NT2/D1 (cell line): ENCODE data around the gene SMURF1.

ENCODE experiments used
- DNase-seq: peaks from one replicate; pipeline ENCODE4 v3.0.0-alpha.2; 2011; ENCODE audit warnings: low read depth, low spot score
- H3K27me3 ChIP-seq: 2 replicates; pipeline ENCODE4 v1.6.0; 2011; ENCODE audit warnings: mild to moderate bottlenecking; ENCODE audit not compliant: insufficient read length, insufficient read depth
- H3K36me3 ChIP-seq: 2 replicates; pipeline ENCODE4 v1.6.1; 2011; ENCODE audit warnings: mild to moderate bottlenecking, low read length, mixed read lengths; ENCODE audit not compliant: insufficient read depth, insufficient read length
- H3K4me1 ChIP-seq: 2 replicates; pipeline ENCODE4 v1.5.1; 2011; ENCODE audit not compliant: insufficient read depth, insufficient read length
- H3K4me3 ChIP-seq: 2 replicates; pipeline ENCODE4 v1.5.1; 2011; ENCODE audit warnings: low read depth; ENCODE audit not compliant: insufficient read length
- H3K9ac ChIP-seq: 2 replicates; pipeline ENCODE4 v1.6.0; 2011; ENCODE audit warnings: low read depth; ENCODE audit not compliant: insufficient read length
- H3K9me3 ChIP-seq: 2 replicates; pipeline ENCODE4 v1.5.1; 2011; ENCODE audit warnings: mild to moderate bottlenecking, low read length; ENCODE audit not compliant: insufficient read depth
- SUZ12 ChIP-seq: IDR thresholded peaks from 2 replicates; pipeline ENCODE4 v1.6.1; 2011; ENCODE audit not compliant: insufficient read length, insufficient read depth; ENCODE audit errors: extremely low read depth
- YY1 ChIP-seq: IDR thresholded peaks from 2 replicates; pipeline ENCODE4 v1.6.1; 2011; ENCODE audit not compliant: insufficient read length, insufficient read depth
- ZNF274 ChIP-seq: IDR thresholded peaks from 2 replicates; pipeline ENCODE4 v1.6.1; 2011; ENCODE audit warnings: mild to moderate bottlenecking, low read depth, low read length

Gene SMURF1

GRCh38 chr7:99118077-99118476 is 25.8 kb downstream of the SMURF1 start:
- peaks cover 3% of the 10 kb centered on the region for H3K36me3 ChIP-seq
- no peak overlapping the region for H3K4me3 ChIP-seq
- DNase-seq, result no peak
- no peaks in the 10 kb centered on the region for H3K27me3 ChIP-seq
- no peak overlapping the region for H3K9ac ChIP-seq
- TF ChIP-seq YY1, result no peak
- 0 out of 2 replicates have a peak, but pooled peaks cover 5% of the 10 kb centered on the region for H3K9me3 ChIP-seq
- no peaks in the 10 kb centered on the region for H3K4me1 ChIP-seq

GRCh38 chr7:99116144-99116543 is 27.8 kb downstream of the SMURF1 start:
- H3K36me3 ChIP-seq, result peaks cover 3% of the 10 kb centered on the region
- H3K9ac ChIP-seq, result no peak overlapping the region
- H3K4me3 ChIP-seq, result no peak overlapping the region
- no peak for DNase-seq
- H3K9me3 ChIP-seq, result 0 out of 2 replicates have a peak, but pooled peaks cover 5% of the 10 kb centered on the region
- H3K27me3 ChIP-seq, result no peaks in the 10 kb centered on the region
- H3K4me1 ChIP-seq, result no peaks in the 10 kb centered on the region
- no peak for TF ChIP-seq ZNF274
- no peak for TF ChIP-seq SUZ12
- no peak for TF ChIP-seq YY1

GRCh38 chr7:99115379-99115778 is 28.5 kb downstream of the SMURF1 start:
- H3K9me3 ChIP-seq, result 0 out of 2 replicates have a peak, but pooled peaks cover 4% of the 10 kb centered on the region
- TF ChIP-seq ZNF274 (no peak), YY1 (no peak)
- no peak overlapping the region for H3K9ac ChIP-seq
- DNase-seq, result no peak
- peaks cover 1% of the 10 kb centered on the region for H3K36me3 ChIP-seq
- no peak overlapping the region for H3K4me3 ChIP-seq
- no peaks in the 10 kb centered on the region for H3K27me3 ChIP-seq
- H3K4me1 ChIP-seq, result no peaks in the 10 kb centered on the region

GRCh38 chr7:99112979-99113378 is 30.9 kb downstream of the SMURF1 start:
- H3K4me3 ChIP-seq, result no peak overlapping the region
- peaks cover 6% of the 10 kb centered on the region for H3K4me1 ChIP-seq
- no peak for DNase-seq
- no peaks in the 10 kb centered on the region for H3K36me3 ChIP-seq
- no peak for TF ChIP-seq ZNF274
- no peak for TF ChIP-seq YY1
- TF ChIP-seq SUZ12, result no peak
- no peaks in the 10 kb centered on the region for H3K27me3 ChIP-seq
- no peak overlapping the region for H3K9ac ChIP-seq
- no peaks in the 10 kb centered on the region for H3K9me3 ChIP-seq

- peaks cover 6% of the 10 kb centered on the region for H3K4me1 ChIP-seq
- no peak for TF ChIP-seq ZNF274
- no peak for TF ChIP-seq SUZ12
- no peak for TF ChIP-seq YY1
- no peak overlapping the region for H3K9ac ChIP-seq
- no peaks in the 10 kb centered on the region for H3K27me3 ChIP-seq
- H3K9me3 ChIP-seq, result no peaks in the 10 kb centered on the region
- no peaks in the 10 kb centered on the region for H3K36me3 ChIP-seq
- H3K4me3 ChIP-seq, result no peak overlapping the region
- DNase-seq, result no peak
Observed at GRCh38 chr7:99112097-99112496, 31.8 kb downstream of the SMURF1 start.

GRCh38 chr7:99111591-99111990 is 32.3 kb downstream of the SMURF1 start:
- DNase-seq, result no peak
- no peaks in the 10 kb centered on the region for H3K9me3 ChIP-seq
- peaks cover 6% of the 10 kb centered on the region for H3K4me1 ChIP-seq
- H3K36me3 ChIP-seq, result no peaks in the 10 kb centered on the region
- TF ChIP-seq YY1 (no peak), ZNF274 (no peak), SUZ12 (no peak)
- no peak overlapping the region for H3K4me3 ChIP-seq
- no peaks in the 10 kb centered on the region for H3K27me3 ChIP-seq
- H3K9ac ChIP-seq, result no peak overlapping the region

- Histone ChIP-seq H3K9me3 (no peaks in the 10 kb centered on the region), H3K4me1 (peaks cover 6% of the 10 kb centered on the region), H3K27me3 (no peaks in the 10 kb centered on the region), H3K9ac (no peak overlapping the region), H3K36me3 (no peaks in the 10 kb centered on the region), H3K4me3 (no peak overlapping the region)
- no peak for DNase-seq
- TF ChIP-seq ZNF274 (no peak), SUZ12 (no peak), YY1 (no peak)
Observed at GRCh38 chr7:99109108-99110051, 34.5 kb downstream of the SMURF1 start.
